ENCODE data around the gene INS. TPM values are rescaled to one million over a fixed set of nuclear protein-coding genes. Genes with fewer than 3 reads are reported as not detected.

INS gene
- total RNA-seq, 4 donors from 2014 or later, result not detected

DNA sequence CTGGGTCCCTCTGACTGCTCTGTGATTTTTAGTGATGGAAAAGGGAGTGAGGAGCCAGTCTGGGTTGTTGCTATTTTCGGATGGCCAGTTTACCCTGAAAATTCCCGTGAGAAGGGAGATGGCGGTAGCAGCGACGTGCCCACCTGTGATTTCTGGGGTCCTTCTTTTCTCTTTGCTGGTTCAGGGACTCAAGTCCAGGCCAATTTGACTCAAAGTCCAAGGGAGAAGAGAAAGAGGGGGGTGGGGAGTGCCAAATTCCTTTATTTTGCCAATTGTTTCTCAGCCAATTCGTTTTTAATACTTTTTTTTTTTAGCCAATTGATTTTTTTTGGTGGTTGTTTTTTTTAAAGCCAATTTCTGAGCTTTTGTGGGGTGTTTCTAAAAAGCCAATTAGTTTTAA lies 28.8 kb downstream of the INS start:
- peaks cover under 1% of the 10 kb centered on the region in 2 donors for H3K4me1 ChIP-seq
- TF ChIP-seq, protein P1, sequence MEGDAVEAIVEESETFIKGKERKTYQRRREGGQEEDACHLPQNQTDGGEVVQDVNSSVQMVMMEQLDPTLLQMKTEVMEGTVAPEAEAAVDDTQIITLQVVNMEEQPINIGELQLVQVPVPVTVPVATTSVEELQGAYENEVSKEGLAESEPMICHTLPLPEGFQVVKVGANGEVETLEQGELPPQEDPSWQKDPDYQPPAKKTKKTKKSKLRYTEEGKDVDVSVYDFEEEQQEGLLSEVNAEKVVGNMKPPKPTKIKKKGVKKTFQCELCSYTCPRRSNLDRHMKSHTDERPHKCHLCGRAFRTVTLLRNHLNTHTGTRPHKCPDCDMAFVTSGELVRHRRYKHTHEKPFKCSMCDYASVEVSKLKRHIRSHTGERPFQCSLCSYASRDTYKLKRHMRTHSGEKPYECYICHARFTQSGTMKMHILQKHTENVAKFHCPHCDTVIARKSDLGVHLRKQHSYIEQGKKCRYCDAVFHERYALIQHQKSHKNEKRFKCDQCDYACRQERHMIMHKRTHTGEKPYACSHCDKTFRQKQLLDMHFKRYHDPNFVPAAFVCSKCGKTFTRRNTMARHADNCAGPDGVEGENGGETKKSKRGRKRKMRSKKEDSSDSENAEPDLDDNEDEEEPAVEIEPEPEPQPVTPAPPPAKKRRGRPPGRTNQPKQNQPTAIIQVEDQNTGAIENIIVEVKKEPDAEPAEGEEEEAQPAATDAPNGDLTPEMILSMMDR (IDR thresholded peaks at IDR 0.05), result no peak
- TF ChIP-seq POLR2A (IDR thresholded peaks at IDR 0.05), result no peak
- no peak for DNase-seq
- H3K27me3 ChIP-seq, result peaks cover 3% of the 10 kb centered on the region
- intact Hi-C loops (cut with DNase I), result no loop called here
- H3K4me3 ChIP-seq (replicated peaks in 1 of 3), result no peak overlapping the region
- no peak overlapping the region for H3K27ac ChIP-seq
- H3K9me3 ChIP-seq, result no peaks in the 10 kb centered on the region
- H3K36me3 ChIP-seq, result no peaks in the 10 kb centered on the region
- WGBS, 2 donors, result 63 to 65% methylated on average over 6 of the region's 6 CpGs

DNA sequence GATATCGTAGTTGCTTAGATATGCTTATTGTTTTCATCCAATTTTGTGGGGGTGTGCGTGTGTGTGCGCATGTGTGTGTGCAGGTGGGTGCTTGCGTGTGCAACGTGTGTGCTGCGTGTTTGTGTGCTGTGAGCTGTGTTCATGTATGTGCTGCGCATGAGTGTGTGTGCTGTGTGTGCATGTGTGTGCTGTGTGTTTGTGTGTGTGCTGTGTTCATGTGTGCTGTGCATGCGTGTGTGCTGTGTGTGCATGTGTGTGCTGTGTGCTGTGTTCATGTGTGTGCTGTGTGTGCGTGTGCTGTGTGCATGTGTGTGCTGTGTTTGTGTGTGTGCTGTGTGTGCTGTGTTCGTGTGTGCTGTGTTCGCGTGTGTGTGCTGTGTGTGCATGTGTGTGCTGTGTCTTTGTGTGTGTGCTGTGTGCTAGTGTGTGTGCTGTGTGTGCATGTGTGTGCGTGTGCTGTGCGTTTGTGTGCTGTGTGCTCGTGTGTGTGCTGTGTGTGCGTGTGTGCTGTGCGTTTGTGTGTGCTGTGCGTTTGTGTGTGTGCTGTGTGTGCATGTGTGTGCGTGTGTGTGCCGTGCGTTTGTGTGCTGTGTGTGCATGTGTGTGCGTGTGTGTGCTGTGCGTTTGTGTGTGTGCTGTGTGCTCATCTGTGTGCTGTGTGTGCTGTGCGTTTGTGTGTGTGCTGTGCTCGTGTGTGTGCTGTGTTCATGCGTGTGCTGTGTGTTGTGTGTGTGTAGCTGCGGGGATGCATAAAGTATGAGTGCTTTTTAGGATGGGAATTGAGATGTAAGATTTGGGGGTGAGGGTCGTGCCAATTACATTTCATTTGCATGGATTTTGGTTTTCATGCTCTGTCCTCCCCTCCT lies 29.4 kb downstream of the INS start:
- Histone ChIP-seq H3K27ac (no peak overlapping the region), H3K4me3 (replicated peaks in 1 of 3) (no peak overlapping the region), H3K27me3 (peaks cover 3% of the 10 kb centered on the region), H3K36me3 (no peaks in the 10 kb centered on the region), H3K9me3 (no peaks in the 10 kb centered on the region), H3K4me1 (no peaks in the 10 kb centered on the region)
- 84 to 88% methylated on average over 28 of the region's 28 CpGs for WGBS, 2 donors
- intact Hi-C loops (cut with DNase I), result no loop called here
- no peak for DNase-seq
- TF ChIP-seq POLR2A (IDR thresholded peaks at IDR 0.05), result no peak
- TF ChIP-seq, protein P1 (IDR thresholded peaks at IDR 0.05), result no peak

DNA sequence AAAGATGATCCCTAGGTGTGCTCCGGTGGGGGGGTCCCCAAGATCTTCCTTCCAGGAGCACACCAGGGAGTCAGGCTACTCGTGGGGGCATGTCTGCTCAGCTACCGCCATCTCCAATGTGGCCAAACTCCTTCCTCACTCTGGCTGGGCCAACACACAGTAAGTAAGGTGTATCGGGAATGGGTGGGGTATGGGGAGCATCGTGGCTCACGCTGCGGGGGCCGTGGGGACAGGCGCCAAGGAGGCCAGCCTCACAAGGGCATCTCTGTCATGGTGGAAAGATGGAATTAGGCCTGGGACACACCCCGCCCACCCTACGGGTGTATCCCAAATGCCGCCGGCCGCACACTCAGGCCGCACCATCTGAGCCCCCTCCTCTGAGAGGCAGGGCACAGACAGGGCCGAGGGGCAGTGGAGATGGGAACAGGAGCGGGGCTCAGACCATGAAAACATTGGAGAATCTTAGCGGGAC lies 30.1 kb downstream of the INS start:
- intact Hi-C loops (cut with DNase I), result no loop called here

DNA sequence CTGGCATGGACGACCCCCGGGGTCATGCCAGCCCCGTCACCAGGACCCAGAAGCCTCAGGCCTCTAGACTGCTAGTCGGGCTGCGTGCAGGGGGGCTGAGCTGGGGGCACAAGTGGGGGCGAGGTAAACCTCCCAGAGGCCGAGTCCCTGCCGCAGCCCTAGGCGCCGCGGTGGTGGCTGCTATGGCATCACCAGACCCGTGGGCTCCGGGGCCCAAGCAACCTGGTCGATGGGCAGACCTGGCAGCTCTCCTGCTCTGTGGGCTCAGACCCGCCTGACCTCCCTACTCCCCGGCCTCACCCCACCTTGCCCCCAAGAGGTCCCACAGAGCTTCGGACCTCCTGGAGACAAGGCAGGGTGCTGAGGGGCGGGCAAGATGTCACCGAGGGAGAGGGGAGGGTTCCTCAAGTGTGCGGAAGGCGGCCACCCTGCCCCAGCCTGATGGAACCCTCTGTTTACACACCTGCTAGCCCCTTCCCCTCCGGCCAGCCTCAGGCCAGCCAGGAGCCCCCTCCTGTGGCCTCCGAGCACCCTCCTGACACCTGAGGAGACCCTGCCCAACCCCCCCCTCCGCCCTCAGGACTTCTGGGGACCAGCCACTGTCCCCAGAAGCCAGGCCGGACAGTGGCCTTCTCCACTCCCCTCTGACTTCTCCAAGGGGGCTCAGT lies 31.2 kb downstream of the INS start:
- H3K4me1 ChIP-seq, result no peaks in the 10 kb centered on the region
- TF ChIP-seq, protein P1 (IDR thresholded peaks at IDR 0.05), result no peak
- no peak for TF ChIP-seq POLR2A (IDR thresholded peaks at IDR 0.05)
- H3K36me3 ChIP-seq, result no peaks in the 10 kb centered on the region
- 88 to 100% methylated on average over 3 to 6 of the region's 25 CpGs for WGBS, 2 donors
- no peaks in the 10 kb centered on the region for H3K9me3 ChIP-seq
- H3K4me3 ChIP-seq (replicated peaks in 1 of 3), result no peak overlapping the region
- intact Hi-C loops (cut with DNase I), result no loop called here
- no peak overlapping the region for H3K27ac ChIP-seq
- no peaks in the 10 kb centered on the region for H3K27me3 ChIP-seq
- no peak for DNase-seq

More for the DNA sequence above, 30.1 kb downstream of the INS start:
- Histone ChIP-seq H3K27me3 (peaks cover 1% of the 10 kb centered on the region), H3K4me1 (no peaks in the 10 kb centered on the region), H3K36me3 (no peaks in the 10 kb centered on the region), H3K9me3 (no peaks in the 10 kb centered on the region), H3K4me3 (replicated peaks in 1 of 3) (no peak overlapping the region), H3K27ac (no peak overlapping the region)
- 84 to 86% methylated on average over 18 of the region's 18 CpGs for WGBS, 2 donors
- TF ChIP-seq POLR2A (IDR thresholded peaks at IDR 0.05), result no peak
- TF ChIP-seq, protein P1 (IDR thresholded peaks at IDR 0.05), result no peak
- no peak for DNase-seq

DNA sequence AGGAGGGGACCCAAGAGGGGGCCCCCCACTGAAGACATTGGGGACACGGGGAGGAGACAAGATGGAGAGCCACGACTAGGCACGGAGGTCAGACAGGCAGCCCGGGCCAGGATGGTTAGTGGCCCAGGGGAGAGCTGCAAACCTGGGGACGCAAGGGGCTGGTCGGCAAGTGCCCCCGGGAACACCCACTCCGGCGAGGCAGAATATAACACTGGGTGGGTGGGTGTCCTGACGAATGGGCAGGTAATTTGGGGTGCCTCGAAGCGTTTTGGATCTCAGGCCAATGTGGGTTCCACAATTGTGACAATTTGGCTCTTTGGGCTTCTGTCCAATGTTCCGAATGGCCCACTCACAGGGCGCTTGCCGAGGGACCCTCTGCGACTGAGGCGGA lies 31.7 kb downstream of the INS start:
- DNase-seq, result no peak
- Histone ChIP-seq H3K4me3 (replicated peaks in 1 of 3) (no peak overlapping the region), H3K27me3 (no peaks in the 10 kb centered on the region), H3K36me3 (no peaks in the 10 kb centered on the region), H3K9me3 (no peaks in the 10 kb centered on the region), H3K27ac (no peak overlapping the region), H3K4me1 (no peaks in the 10 kb centered on the region)
- TF ChIP-seq, protein P1 (IDR thresholded peaks at IDR 0.05), result no peak
- no peak for TF ChIP-seq POLR2A (IDR thresholded peaks at IDR 0.05)
- intact Hi-C loops (cut with DNase I), result no loop called here
- 89 to 91% methylated on average over 13 to 17 of the region's 17 CpGs for WGBS, 2 donors

Measured in thyroid gland (tissue), 4 donors.